Heart right ventricle (tissue), 16 donors: ENCODE measurements around the gene TRIM15. TPM values are rescaled to one million over a fixed set of nuclear protein-coding genes. Genes with fewer than 3 reads are reported as not detected.

Experiments used
- ATAC-seq, 8 donors: fragments of 200-7000 bp; cut with Tn5 transposase; one replicate each; pipeline ENCODE4 v1.9.1; 2020; ENCODE audit warnings: mild to moderate bottlenecking in 8 of 8, moderate library complexity in 8 of 8, moderate number of reproducible peaks in 1 of 8
- DNase-seq, 2 donors: peaks; one replicate each; pipeline ENCODE4 v3.0.0-alpha.2; 2020
- H3K27ac ChIP-seq, 10 donors: fragments of 200-600 bp; sonication (generic) in 2 of 10; one replicate each; pipeline versions ENCODE4 v1.5.0 to v1.8.0; 2020 to 2022; ENCODE audit warnings: mild to moderate bottlenecking in 3 of 10
- H3K27me3 ChIP-seq, 7 donors: fragments of 200-600 bp; one replicate each; pipeline ENCODE4 v1.8.0; 2021 to 2022; ENCODE audit warnings: mild to moderate bottlenecking in 2 of 7
- H3K36me3 ChIP-seq, 9 donors: fragments of 200-600 bp; sonication (generic) in 1 of 9; one replicate each; pipeline versions ENCODE4 v1.5.0 to v1.8.0; 2020 to 2022; ENCODE audit warnings: mild to moderate bottlenecking in 2 of 9
- H3K4me1 ChIP-seq, 9 donors: fragments of 200-600 bp; sonication (generic) in 1 of 9; one replicate each; pipeline versions ENCODE4 v1.5.0 to v1.8.0; 2020 to 2022; ENCODE audit warnings: mild to moderate bottlenecking in 4 of 9
- H3K4me3 ChIP-seq, 10 donors: fragments of 200-600 bp; sonication (generic) in 2 of 10; one replicate each; pipeline versions ENCODE4 v1.5.0 to v1.8.0; 2020 to 2022; ENCODE audit warnings: mild to moderate bottlenecking in 7 of 10, moderate library complexity in 2 of 10
- H3K9me3 ChIP-seq, 11 donors: fragments of 200-600 bp in 10 of 11; sonication (generic) in 2 of 11; one replicate each; pipeline versions ENCODE4 v1.5.0 to v1.8.0; 2013 to 2022; ENCODE audit warnings: mild to moderate bottlenecking in 2 of 11, control low read depth in 1 of 11, moderate library complexity in 1 of 11
- CTCF ChIP-seq, 9 donors: fragments of 200-600 bp; sonication (generic) in 2 of 9; IDR thresholded peaks; one replicate each; pipeline versions ENCODE4 v1.5.0 to v1.8.0; 2021 to 2022; ENCODE audit warnings: antibody characterized with exemption in 9 of 9, mild to moderate bottlenecking in 5 of 9, moderate library complexity in 1 of 9
- WGBS, 2 donors: extraction: QIAGEN DNeasy Blood & Tissue Kit; methylation state at CpG; one replicate each; pipeline ENCODE4 v1.1.7; 2013; ENCODE audit warnings: inconsistent platforms in 1 of 2; 5-methylcytosine and 5-hydroxymethylcytosine counted together
- intact Hi-C, 10 donors: fragments of 100-400 bp; cut with DNase I; formaldehyde crosslinking; loops; one replicate each; pipeline versions ENCODE4 v1.11.1 to v1.14.2; 2022
- polyA plus RNA-seq, 2 donors: library from polyadenylated mRNA; stranded (reverse); fragments of 200-250 nt; gene quantifications; one replicate each; pipeline ENCODE4 v1.2.3, GENCODE V29; 2013
- total RNA-seq, 10 donors: library from RNA; stranded (reverse); fragmentation: NEBNext Ultra II Directional in 3 of 10; extraction: Animal tissue kit (Norgen Biotek cat#: 25700) in 3 of 10; gene quantifications; one replicate each; pipeline versions ENCODE4 v1.2.1 to v1.2.4, GENCODE V29; 2021 to 2023
- donor health status: Arrhythmogenic right ventricular cardiomyopathy.
- donor health status: ischemic (EF 13 %, LVEDD 7.1; RV severe dilation, severe dysfunction).
- donor health status: healthy with polysubstance abuse.
- donor health status: DM: no; HTN: yes; CAD: no.
- donor health status: DM: no; HTN: no; CAD: no.
- donor health status: ischemic (EF 25% LVEDD 6.9; RV normal size, moderate dysfunction).
- donor health status: ischemic (EF 25% LVEDD 5.7; RV mildly dilated, moderate dysfunction).
- donor health status: healthy.
- donor health status: DM: yes; HTN: yes; CAD: no.
- donor health status: Ischemic cardiomyopathy.
- donor health status: ischemic (EF 35%, LVEDD 5.7; RV mildly dilated, moderate dysfunction).
- donor health status: nonischemic (EF 11% LVEDD 7.7; RV severe dilation, severe dysfunction).
- donor health status: DM: yes; HTN: yes; CAD: no.
- donor health status: PGD.
- donor health status: ischemic (EF 29% LVEDD 5.4; RV normal size, mild dysfunction).
- donor health status: nonischemic (EF 23%, LVEDD 6.1; RV moderate dilation, normal function).

Gene TRIM15
- total and polyA plus RNA-seq, 12 donors = not detected

GRCh38 chr6:30184417-30185031 lies 21.2 kb downstream of the TRIM15 start:
- TF ChIP-seq CTCF (IDR thresholded peaks at IDR 0.05) = no peak
- H3K9me3 ChIP-seq = peaks cover 0 to 16% (median 6%) of the 10 kb centered on the region in 11 donors
- 74 to 91% methylated on average over 5 of the region's 5 CpGs for WGBS, 2 donors
- intact Hi-C loops = no loop called here
- peaks cover 0 to 4% (median 0%) of the 10 kb centered on the region in 7 donors for H3K27me3 ChIP-seq
- DNase-seq = no peak
- H3K4me3 ChIP-seq = no peak overlapping the region
- H3K36me3 ChIP-seq = peaks cover 0 to 52% (median 38%) of the 10 kb centered on the region in 9 donors
- H3K4me1 ChIP-seq = no peaks in the 10 kb centered on the region
- peak in 1 of 8 donors; percentile 14 for ATAC-seq
- H3K27ac ChIP-seq = no peak overlapping the region

DNA sequence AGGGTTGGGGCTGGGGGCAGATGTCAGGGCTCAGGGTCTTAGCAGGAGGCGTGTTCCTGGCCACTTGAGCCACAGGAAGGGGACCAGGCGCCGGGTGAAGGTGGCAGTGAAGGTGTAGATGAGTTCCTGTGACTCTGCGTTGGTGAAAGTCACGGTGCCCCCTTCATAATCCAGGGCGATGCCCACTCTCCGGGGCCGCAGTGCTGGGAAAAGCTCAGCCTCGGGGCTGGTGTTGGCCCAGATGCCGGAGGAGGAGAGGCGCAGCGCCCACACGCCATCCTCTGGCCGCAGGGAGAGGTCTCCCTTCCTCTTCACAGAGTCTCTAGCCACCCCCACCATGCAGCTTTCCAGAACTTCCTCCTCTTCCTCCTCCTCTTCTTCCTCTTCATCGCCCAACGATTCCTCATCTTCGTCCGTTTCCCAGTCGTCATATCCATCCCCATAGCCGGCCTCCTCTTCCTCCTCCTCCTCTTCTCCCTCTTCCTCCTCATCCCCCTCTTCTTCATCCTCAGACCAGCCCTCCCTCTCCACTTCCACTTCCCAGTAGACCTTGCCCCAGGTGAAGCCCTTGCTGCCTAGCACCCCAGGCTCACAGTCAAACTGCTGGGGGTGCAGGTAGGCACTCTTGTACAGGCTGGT lies 22.6 kb downstream of the TRIM15 start:
- ATAC-seq = no peak
- Histone ChIP-seq H3K36me3 (peaks cover 0 to 66% (median 43%) of the 10 kb centered on the region in 9 donors), H3K27ac (no peak overlapping the region), H3K4me3 (no peak overlapping the region), H3K9me3 (peaks cover 0 to 1% (median 0%) of the 10 kb centered on the region in 11 donors), H3K4me1 (no peaks in the 10 kb centered on the region), H3K27me3 (no peaks in the 10 kb centered on the region)
- DNase-seq = no peak
- WGBS, 2 donors = 94% methylated on average over 20 of the region's 20 CpGs
- intact Hi-C loops = no loop called here
- TF ChIP-seq CTCF (IDR thresholded peaks at IDR 0.05) = no peak

- no peak for TF ChIP-seq CTCF (IDR thresholded peaks at IDR 0.05)
- ATAC-seq = no peak
- H3K27ac ChIP-seq = no peak overlapping the region
- H3K27me3 ChIP-seq = no peaks in the 10 kb centered on the region
- H3K4me3 ChIP-seq = no peak overlapping the region
- peaks cover 0 to 89% (median 47%) of the 10 kb centered on the region in 9 donors for H3K36me3 ChIP-seq
- intact Hi-C loops = no loop called here
- no peaks in the 10 kb centered on the region for H3K4me1 ChIP-seq
- no peaks in the 10 kb centered on the region for H3K9me3 ChIP-seq
- WGBS, 2 donors = 93 to 98% methylated on average over 5 of the region's 5 CpGs
- no peak for DNase-seq
Measured at GRCh38 chr6:30188541-30188940, 25.2 kb downstream of the TRIM15 start.

- H3K4me3 ChIP-seq = no peak overlapping the region
- no peak overlapping the region for H3K27ac ChIP-seq
- no peaks in the 10 kb centered on the region for H3K4me1 ChIP-seq
- H3K9me3 ChIP-seq = no peaks in the 10 kb centered on the region
- DNase-seq = no peak
- intact Hi-C loops = no loop called here
- ATAC-seq = peak in 1 of 8 donors; percentile 18
- no peak for TF ChIP-seq CTCF (IDR thresholded peaks at IDR 0.05)
- peaks cover 0 to 95% (median 49%) of the 10 kb centered on the region in 9 donors for H3K36me3 ChIP-seq
- 91 to 93% methylated on average over 7 of the region's 7 CpGs for WGBS, 2 donors
- no peaks in the 10 kb centered on the region for H3K27me3 ChIP-seq
Measured at GRCh38 chr6:30192076-30192475, 28.7 kb downstream of the TRIM15 start.
